ENCODE results near the gene FAM216B.

DNA sequence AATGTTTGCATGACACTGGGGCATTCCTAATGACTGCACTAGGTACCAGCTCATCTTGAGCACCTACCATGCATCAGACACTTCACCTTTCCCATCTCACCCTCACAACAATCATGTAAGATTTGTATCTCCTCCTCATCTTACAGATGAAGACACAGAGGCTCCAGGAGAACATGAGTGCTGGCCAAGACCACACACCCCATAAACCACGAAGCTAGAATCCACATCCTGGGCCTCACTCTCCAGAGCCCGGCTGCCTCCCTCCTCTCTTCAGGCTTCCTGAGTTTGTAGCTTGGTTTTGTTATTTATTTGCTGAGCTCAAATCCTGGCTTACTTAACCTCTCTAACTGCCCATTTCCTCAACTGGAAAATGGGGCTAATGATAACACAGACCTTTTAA lies 25.9 kb downstream of the FAM216B start:
- no peak for TF ChIP-seq POLR2A (IDR thresholded peaks at IDR 0.05; ENCODE audit: low read depth, low read length)
- no peak for TF ChIP-seq TAF1 (IDR thresholded peaks at IDR 0.05; ENCODE audit: borderline replicate concordance, low read depth, low read length)

All from GM12892 (cell line).